ENCODE measurements around the gene TMEM164. TPM values are rescaled to one million over a fixed set of nuclear protein-coding genes. Genes with fewer than 3 reads are reported as not detected.

The TMEM164 gene
- total and polyA plus RNA-seq, 7 donors: 14.5 to 42.4 (median 31.7) TPM

GRCh38 chrX:110156167-110156754 is 153.3 kb downstream of the TMEM164 start:
- WGBS, 3 donors: 61 to 92% (median 87%) methylated on average over 6 of the region's 6 CpGs
- no peaks in the 10 kb centered on the region for H3K36me3 ChIP-seq (ENCODE audit: insufficient read depth in 1 of 2, low read depth in 1 of 2)
- intact Hi-C loops (cut with DNase I): loop anchor here in 1 of 2 donors (5.0 kb wide), 1 partner anchor 251 kb away; no protein-coding TSS in a partner anchor
- H3K4me3 ChIP-seq: no peak overlapping the region
- TF ChIP-seq CTCF (IDR thresholded peaks at IDR 0.05): peak; percentile 44
- DNase-seq (no peak), ATAC-seq (no peak)
- H3K9me3 ChIP-seq: no peaks in the 10 kb centered on the region
- peaks cover 4% of the 10 kb centered on the region for H3K4me1 ChIP-seq
- peaks cover 0 to 19% (median 0%) of the 10 kb centered on the region in 3 donors for H3K27me3 ChIP-seq (ENCODE audit: insufficient read depth in 3 of 3, low read length in 2 of 3)
- H3K27ac ChIP-seq: no peak overlapping the region

- TF ChIP-seq CTCF (IDR thresholded peaks at IDR 0.05): no peak
- Histone ChIP-seq H3K4me1 (peaks cover 4% of the 10 kb centered on the region), H3K9me3 (no peaks in the 10 kb centered on the region), H3K4me3 (no peak overlapping the region), H3K27me3 (ENCODE audit: insufficient read depth in 3 of 3, low read length in 2 of 3) (peaks cover 0 to 19% (median 0%) of the 10 kb centered on the region in 3 donors), H3K36me3 (ENCODE audit: insufficient read depth in 1 of 2, low read depth in 1 of 2) (no peaks in the 10 kb centered on the region), H3K27ac (no peak overlapping the region)
- DNase-seq: no peak
- intact Hi-C loops (cut with DNase I): loop anchor here in 1 of 2 donors (5.0 kb wide), 1 partner anchor 250 kb away; no protein-coding TSS in a partner anchor
- WGBS, 3 donors: 58 to 100% (median 88%) methylated on average over 1 of the region's 1 CpG
- ATAC-seq: no peak
Observed at GRCh38 chrX:110157444-110157843, 154.5 kb downstream of the TMEM164 start.

- Histone ChIP-seq H3K36me3 (ENCODE audit: insufficient read depth in 1 of 2, low read depth in 1 of 2) (no peaks in the 10 kb centered on the region), H3K4me1 (peaks cover 4% of the 10 kb centered on the region), H3K27ac (peak overlapping the region; percentile 6), H3K4me3 (no peak overlapping the region), H3K27me3 (ENCODE audit: insufficient read depth in 3 of 3, low read length in 2 of 3) (peaks cover 0 to 11% (median 0%) of the 10 kb centered on the region in 3 donors), H3K9me3 (no peaks in the 10 kb centered on the region)
- ATAC-seq (no peak), DNase-seq (no peak)
- intact Hi-C loops (cut with DNase I): loop anchor here in 1 of 2 donors (5.0 kb wide), 1 partner anchor 248 kb away; no protein-coding TSS in a partner anchor
- 62 to 93% (median 69%) methylated on average over 7 of the region's 7 CpGs for WGBS, 3 donors
- TF ChIP-seq CTCF (IDR thresholded peaks at IDR 0.05): no peak
Observed at GRCh38 chrX:110159235-110159634, 156.3 kb downstream of the TMEM164 start.

GRCh38 chrX:110159865-110160264 is 157.0 kb downstream of the TMEM164 start:
- H3K27ac ChIP-seq: no peak overlapping the region
- H3K27me3 ChIP-seq (ENCODE audit: insufficient read depth in 3 of 3, low read length in 2 of 3): peaks cover 0 to 7% (median 0%) of the 10 kb centered on the region in 3 donors
- DNase-seq (no peak), ATAC-seq (peak in 3 of 4 donors; percentile 25 to 34 (median 34))
- H3K9me3 ChIP-seq: no peaks in the 10 kb centered on the region
- no peaks in the 10 kb centered on the region for H3K36me3 ChIP-seq (ENCODE audit: insufficient read depth in 1 of 2, low read depth in 1 of 2)
- intact Hi-C loops (cut with DNase I): loop anchor here (2.0 to 10.0 kb wide), 3 partner anchors 155 to 249 kb away; partner anchors contain the start of gene AMMECR1 (in 1 of the 2)
- no peak for TF ChIP-seq CTCF (IDR thresholded peaks at IDR 0.05)
- H3K4me3 ChIP-seq: no peak overlapping the region
- WGBS, 3 donors: 55 to 82% (median 72%) methylated on average over 2 of the region's 2 CpGs
- peaks cover 4% of the 10 kb centered on the region for H3K4me1 ChIP-seq
